Right cardiac atrium (tissue), 5 donors: Measurements from ENCODE around the gene ENDOU. TPM values are rescaled to one million over a fixed set of nuclear protein-coding genes. Genes with fewer than 3 reads are reported as not detected.

Experiments used
- ATAC-seq, 2 donors: fragments of 200-7000 bp; cut with Tn5 transposase; one replicate each; pipeline versions ENCODE4 v1.8.0 to v1.9.1; 2020; ENCODE audit warnings: moderate library complexity in 2 of 2, mild to moderate bottlenecking in 1 of 2
- DNase-seq, 3 donors: peaks; one replicate each; pipeline ENCODE4 v3.0.0-alpha.2; 2020
- H3K27ac ChIP-seq: one replicate; pipeline ENCODE4 v1.5.1; 2013; ENCODE audit warnings: mild to moderate bottlenecking, low read length, control low read depth, moderate library complexity
- H3K27me3 ChIP-seq: one replicate; pipeline ENCODE4 v1.6.1; 2013; ENCODE audit not compliant: control insufficient read depth, insufficient read depth
- H3K4me1 ChIP-seq: one replicate; pipeline ENCODE4 v1.6.1; 2013; ENCODE audit warnings: low read length; ENCODE audit not compliant: control insufficient read depth, insufficient read depth
- H3K4me3 ChIP-seq: one replicate; pipeline ENCODE4 v1.5.1; 2013; ENCODE audit warnings: low read length, control low read depth
- H3K9me3 ChIP-seq: one replicate; pipeline ENCODE4 v1.6.1; 2013; ENCODE audit warnings: low read length; ENCODE audit not compliant: control insufficient read depth
- WGBS: extraction: QIAGEN DNeasy Blood & Tissue Kit; methylation state at CpG from one replicate; pipeline ENCODE4 v1.1.7; 2013; 5-methylcytosine and 5-hydroxymethylcytosine counted together
- intact Hi-C, 4 donors: fragments of 100-400 bp; cut with DNase I; formaldehyde crosslinking; loops; one replicate each; pipeline versions ENCODE4 v1.11.0 to v1.14.0; 2022 to 2023
- polyA plus RNA-seq: library from polyadenylated mRNA; stranded (reverse); fragments of 200-250 nt; gene quantifications from one replicate; pipeline ENCODE4 v1.2.3, GENCODE V29; 2013
- total RNA-seq, 4 donors: library from RNA; stranded (reverse); fragmentation: NEBNext Ultra II Directional; extraction: Animal tissue kit (Norgen Biotek cat#: 25700); gene quantifications; one replicate each; pipeline ENCODE4 v1.2.1, GENCODE V29; 2021
- donor health status: healthy with polysubstance abuse.
- donor health status: DM: no; HTN: yes; CAD: no.
- donor health status: DM: no; HTN: no; CAD: no.
- donor health status: DM: no; HTN: yes; CAD: no; lungs with severe emphysema.
- donor health status: DM: yes; HTN: yes; CAD: no.

ENDOU gene
- total and polyA plus RNA-seq, 5 donors, result 0.28 to 0.86 (median 0.45) TPM

DNA sequence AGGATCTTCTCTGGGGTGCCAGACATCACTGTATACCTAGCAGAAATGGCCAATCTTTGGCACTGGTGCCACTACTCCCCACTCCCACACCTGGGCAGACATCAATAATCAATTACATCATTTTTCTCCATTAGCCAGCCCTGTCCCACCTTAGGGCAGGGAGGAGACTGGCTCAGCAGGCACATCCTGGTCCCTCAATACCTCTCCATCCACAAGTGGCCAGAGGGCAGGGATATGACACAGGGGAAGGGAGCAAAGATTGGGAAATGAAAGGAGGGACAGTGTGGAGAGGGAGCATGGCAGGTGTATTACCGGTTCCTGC lies 23.2 kb upstream of the ENDOU start:
- Histone ChIP-seq H3K9me3 (no peaks in the 10 kb centered on the region), H3K27ac (no peak overlapping the region), H3K27me3 (no peaks in the 10 kb centered on the region), H3K4me3 (no peak overlapping the region), H3K4me1 (peaks cover 10% of the 10 kb centered on the region)
- ATAC-seq (no peak), DNase-seq (no peak)
- intact Hi-C loops, result no loop called here
- 94% methylated on average over 1 of the region's 1 CpG for WGBS

DNA sequence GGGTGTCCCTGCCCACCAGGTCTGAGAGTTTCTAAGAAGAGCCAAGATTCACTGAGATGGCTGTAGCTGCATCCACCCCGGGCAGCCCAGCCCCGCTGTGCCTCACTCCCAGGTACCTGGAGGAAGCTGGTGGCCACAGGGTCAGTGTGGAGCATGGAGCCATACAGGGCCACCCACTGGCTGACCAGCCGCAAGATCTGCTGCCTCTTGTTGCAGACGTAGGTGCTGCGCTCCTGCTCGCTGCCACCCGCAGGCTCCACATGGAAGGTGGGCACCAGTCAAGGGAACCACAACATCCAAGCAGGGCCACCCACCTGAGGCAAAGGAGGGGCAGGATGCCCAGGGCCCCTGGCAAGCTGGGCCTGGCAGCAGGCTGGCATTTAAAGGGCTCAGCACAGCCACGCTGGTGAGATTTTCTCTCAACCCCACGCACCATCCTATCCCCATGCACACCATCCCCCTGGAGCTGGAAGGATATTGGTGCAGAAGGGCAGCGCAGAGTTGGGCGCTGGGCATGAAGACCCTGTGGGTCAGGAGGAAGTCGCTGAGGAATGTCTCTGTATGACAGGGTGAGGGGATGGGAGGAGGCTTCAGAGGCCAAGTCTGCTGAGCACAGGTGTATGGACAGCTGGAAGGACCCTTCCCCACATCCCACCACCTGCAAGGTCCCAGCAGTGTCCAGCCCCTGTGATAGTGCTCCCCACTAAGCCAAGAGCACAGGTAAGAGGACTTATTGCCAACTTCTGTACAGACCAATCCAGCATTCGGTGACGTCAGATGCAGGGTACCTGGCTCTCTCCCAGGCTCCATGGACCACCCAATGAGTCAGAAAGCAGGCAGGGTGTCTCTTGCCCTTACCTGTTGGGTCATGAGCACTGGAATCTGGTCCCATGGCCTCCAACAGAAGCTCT lies 22.6 kb upstream of the ENDOU start:
- ATAC-seq (no peak), DNase-seq (no peak)
- WGBS, result 94% methylated on average over 14 of the region's 14 CpGs
- Histone ChIP-seq H3K27ac (no peak overlapping the region), H3K9me3 (no peaks in the 10 kb centered on the region), H3K27me3 (no peaks in the 10 kb centered on the region), H3K4me1 (peaks cover 7% of the 10 kb centered on the region), H3K4me3 (no peak overlapping the region)
- intact Hi-C loops, result no loop called here

DNA sequence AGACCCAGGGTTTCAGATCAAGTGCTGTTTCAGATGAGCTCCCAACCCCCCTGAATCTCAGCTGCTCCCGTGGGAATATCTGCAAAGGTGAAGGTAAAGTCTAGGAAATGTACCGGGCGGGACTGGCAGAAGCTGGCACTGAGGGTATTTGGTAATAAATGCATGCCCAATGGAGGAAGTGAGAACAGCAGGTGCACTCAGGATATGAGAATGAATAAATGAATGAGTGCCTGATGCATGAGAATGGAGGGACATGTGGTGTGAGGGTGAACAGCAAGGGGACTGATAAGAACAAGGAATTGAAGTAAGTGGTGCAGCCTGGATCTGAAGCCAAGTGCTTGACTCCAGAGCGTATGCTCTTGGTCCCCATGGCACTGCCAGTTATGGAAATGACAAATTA lies 21.8 kb upstream of the ENDOU start:
- Histone ChIP-seq H3K27ac (no peak overlapping the region), H3K27me3 (no peaks in the 10 kb centered on the region), H3K9me3 (no peaks in the 10 kb centered on the region), H3K4me3 (no peak overlapping the region), H3K4me1 (peaks cover 2% of the 10 kb centered on the region)
- no peak for DNase-seq
- ATAC-seq, result no peak
- intact Hi-C loops, result no loop called here
- 79% methylated on average over 4 of the region's 4 CpGs for WGBS

DNA sequence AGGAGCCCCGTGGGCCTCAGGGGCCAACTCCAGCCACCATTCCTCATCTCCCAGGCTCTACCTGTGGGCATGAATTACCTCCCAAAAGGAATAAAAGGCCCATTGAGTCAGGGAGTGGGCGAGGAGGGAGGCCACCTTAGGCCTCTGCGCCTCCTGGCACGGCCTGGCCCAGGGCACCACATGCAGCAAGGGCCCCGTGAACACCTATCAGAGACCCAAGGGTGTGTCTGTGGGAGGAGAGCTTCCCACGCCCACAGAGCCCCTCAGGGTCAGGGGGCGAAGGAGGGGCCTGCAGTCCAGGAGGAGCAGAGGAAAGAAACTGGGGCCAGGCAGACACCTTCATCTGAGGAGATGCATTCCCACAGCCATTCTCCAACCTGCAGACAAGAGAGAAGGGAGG lies 21.2 kb upstream of the ENDOU start:
- H3K4me3 ChIP-seq, result no peak overlapping the region
- no peak overlapping the region for H3K27ac ChIP-seq
- intact Hi-C loops, result no loop called here
- WGBS, result 87% methylated on average over 7 of the region's 7 CpGs
- DNase-seq (no peak), ATAC-seq (no peak)
- peaks cover under 1% of the 10 kb centered on the region for H3K4me1 ChIP-seq
- H3K9me3 ChIP-seq, result no peaks in the 10 kb centered on the region
- H3K27me3 ChIP-seq, result no peaks in the 10 kb centered on the region

DNA sequence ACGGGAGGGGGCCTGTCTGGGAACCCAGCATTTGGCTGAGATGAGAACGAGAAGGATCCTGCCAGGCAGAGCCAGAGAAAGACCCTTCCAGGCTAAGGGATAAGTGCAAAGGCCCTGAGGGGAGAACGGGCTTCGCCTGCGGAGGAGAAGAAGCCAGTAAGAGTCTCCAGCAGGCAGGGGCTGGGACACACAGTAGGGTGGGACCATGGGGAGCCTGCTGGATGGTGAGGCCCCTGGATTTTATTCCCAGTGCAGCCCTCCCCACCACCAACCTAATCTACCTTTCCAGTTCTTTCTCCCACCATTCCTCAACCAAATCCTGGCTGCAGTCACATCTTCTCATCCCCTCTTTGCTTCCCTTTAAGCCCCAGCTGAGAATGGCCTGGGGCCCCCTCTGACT lies 20.8 kb upstream of the ENDOU start:
- Histone ChIP-seq H3K9me3 (no peaks in the 10 kb centered on the region), H3K27me3 (no peaks in the 10 kb centered on the region), H3K4me1 (peaks cover 5% of the 10 kb centered on the region), H3K27ac (no peak overlapping the region), H3K4me3 (no peak overlapping the region)
- intact Hi-C loops, result no loop called here
- DNase-seq (no peak), ATAC-seq (no peak)
- 83% methylated on average over 5 of the region's 5 CpGs for WGBS

DNA sequence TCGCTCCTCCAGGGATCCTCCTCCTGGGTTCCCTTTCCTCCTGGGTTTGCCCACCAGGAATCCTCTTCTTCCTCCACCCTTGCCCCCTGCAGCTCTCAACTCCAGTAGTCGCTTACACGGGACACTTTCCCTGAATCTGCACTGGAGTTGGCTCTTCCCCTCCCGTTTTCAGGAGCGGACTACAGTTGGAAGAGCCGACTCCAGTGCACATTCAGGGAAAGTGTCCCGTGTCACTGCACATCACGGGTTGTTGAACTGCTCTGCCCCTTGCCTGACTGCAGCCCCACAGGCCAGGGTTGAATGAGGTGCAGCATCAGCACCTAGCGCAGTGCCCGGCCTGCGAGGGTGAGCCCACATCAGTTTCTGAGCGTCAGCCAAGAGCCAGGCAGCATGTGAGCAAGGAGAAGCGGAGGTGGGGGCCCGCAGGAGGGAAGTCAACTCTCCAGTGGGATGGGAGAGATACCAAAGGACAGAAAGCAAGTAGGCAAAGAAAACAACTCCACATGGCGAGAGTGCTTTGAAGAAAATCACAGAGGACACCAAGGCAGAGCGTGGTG lies 20.3 kb upstream of the ENDOU start:
- WGBS, result 60% methylated on average over 16 of the region's 16 CpGs
- DNase-seq, result peak in 1 of 3 donors; percentile 72
- ATAC-seq, result peak in 1 of 2 donors; percentile 23
- no peaks in the 10 kb centered on the region for H3K27me3 ChIP-seq
- no peak overlapping the region for H3K27ac ChIP-seq
- no peak overlapping the region for H3K4me3 ChIP-seq
- intact Hi-C loops, result no loop called here
- H3K9me3 ChIP-seq, result no peaks in the 10 kb centered on the region
- peaks cover 10% of the 10 kb centered on the region for H3K4me1 ChIP-seq

DNA sequence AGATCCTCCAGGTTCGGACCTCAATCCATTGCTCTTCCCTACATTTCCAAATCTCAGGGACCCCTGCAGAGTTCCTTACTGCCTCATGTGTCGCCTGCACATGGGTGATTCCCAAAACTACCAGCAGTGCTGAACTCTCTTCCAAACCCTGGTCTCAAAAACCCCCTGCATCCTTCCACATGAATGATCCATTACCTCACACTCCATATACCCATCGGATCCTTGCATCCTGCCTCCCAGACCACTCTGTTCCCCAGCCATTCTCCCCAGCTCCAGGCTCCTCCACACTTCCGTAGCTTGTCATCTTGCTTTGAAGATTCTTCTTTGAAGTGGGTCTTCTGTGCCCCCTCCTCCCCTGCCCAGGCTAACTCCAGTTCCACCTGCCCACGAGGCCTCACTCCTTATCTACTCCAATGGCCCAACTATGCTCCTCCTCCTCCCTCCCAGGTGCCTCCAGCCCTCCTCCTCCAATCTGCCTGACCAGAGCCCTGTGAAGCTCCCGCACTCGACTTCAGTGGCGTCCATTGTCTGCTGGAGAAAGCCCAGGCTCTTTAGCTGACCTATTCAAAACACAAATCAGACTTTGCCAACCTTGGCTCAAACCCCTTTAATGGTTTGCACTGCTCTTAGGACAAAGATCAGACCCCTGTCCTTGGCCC lies 19.6 kb upstream of the ENDOU start:
- no peak overlapping the region for H3K27ac ChIP-seq
- ATAC-seq, result no peak
- WGBS, result 72% methylated on average over 8 of the region's 8 CpGs
- peaks cover 10% of the 10 kb centered on the region for H3K4me1 ChIP-seq
- H3K9me3 ChIP-seq, result no peaks in the 10 kb centered on the region
- no peak overlapping the region for H3K4me3 ChIP-seq
- H3K27me3 ChIP-seq, result no peaks in the 10 kb centered on the region
- intact Hi-C loops, result no loop called here
- no peak for DNase-seq

DNA sequence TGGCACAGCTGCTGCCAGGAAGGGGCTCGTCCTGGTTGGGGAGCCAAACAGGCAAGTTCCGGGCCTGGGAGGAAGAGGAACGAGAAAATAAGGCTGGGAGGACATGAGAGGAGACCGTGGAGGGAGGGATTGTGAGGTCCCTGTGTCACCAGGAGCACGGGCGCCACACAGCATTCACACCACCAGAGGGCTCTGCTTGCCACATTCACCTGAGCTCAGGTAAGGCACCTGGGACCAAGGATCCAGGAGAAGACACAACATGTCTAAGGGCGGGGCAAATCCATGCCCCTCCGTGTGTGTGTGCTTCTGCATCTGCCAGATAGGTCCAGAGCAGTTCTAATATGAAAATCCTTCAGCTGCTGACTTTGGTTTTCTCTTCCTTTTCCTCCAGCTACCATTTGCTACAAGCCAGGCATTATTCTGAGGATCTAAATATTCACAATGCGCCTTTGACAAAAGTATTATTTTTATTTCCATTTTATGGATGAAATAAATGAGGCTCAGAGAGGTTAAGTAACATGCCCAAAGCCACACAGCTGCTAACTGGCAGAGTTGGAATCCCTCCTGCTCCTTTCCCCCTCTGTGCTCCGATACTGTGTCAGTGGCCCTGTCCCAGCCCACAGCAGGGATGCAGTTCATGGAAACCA lies 18.8 kb upstream of the ENDOU start:
- DNase-seq (no peak), ATAC-seq (no peak)
- WGBS, result 67% methylated on average over 10 of the region's 10 CpGs
- Histone ChIP-seq H3K4me1 (peaks cover 14% of the 10 kb centered on the region), H3K9me3 (no peaks in the 10 kb centered on the region), H3K27ac (no peak overlapping the region), H3K27me3 (no peaks in the 10 kb centered on the region), H3K4me3 (no peak overlapping the region)
- intact Hi-C loops, result no loop called here

DNA sequence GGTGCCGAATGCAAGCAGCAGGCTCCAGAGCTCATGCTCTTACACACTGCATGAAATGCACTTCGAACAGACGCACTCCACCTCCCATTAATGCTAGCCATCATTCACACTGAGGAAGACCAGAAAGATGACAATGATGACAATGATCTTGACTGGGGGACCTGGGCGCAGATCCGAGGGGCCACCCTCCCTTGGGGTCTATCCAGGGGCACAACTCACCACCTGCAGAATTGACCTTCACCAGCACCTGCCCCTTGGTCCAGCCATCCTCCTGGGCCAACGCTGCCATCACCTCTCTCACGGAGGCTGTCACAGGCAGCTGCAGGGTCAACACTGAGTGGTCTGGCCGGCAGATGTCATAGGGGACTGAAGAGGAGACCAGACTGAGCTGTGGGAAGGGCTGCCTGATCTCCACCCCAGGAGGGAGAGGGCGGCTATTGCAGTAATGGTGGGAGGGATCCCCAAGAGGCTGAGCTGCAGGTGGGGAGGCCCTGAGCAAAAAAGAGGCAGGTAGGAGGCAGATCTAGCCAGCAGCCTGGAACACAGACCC lies 18.1 kb upstream of the ENDOU start:
- intact Hi-C loops, result no loop called here
- no peak overlapping the region for H3K27ac ChIP-seq
- H3K4me1 ChIP-seq, result peaks cover 14% of the 10 kb centered on the region
- DNase-seq, result no peak
- H3K27me3 ChIP-seq, result no peaks in the 10 kb centered on the region
- H3K9me3 ChIP-seq, result no peaks in the 10 kb centered on the region
- no peak for ATAC-seq
- no peak overlapping the region for H3K4me3 ChIP-seq
- WGBS, result 87% methylated on average over 9 of the region's 9 CpGs

DNA sequence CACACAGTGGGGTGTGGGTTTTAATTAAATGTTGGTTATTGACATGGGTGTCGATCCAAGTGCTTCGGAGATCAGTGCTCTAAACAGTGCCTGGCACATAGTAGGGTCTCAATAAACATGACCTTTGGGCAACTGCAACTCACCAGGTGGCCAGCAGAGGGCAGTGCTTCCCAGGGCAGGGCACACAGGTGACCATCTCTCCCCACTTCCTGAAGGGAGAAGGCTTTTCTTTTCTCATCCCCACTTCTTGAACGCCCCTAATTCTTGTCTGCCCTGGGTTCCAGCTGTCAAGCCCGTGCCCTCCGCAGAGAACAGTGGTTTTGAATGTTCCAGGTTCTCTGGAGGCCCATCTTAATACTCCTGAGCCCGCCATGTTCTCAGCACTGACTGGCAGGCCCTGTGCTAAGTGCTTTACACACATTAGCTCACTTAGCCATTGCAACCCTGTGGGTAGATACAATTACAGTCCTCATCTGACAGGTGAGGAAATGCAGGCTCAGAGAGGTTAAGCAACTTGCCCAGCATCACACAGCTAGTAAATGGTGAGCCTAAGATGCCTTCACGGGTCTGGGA lies 17.0 kb upstream of the ENDOU start:
- DNase-seq (peak in 1 of 3 donors; percentile 75), ATAC-seq (no peak)
- Histone ChIP-seq H3K4me1 (peaks cover 21% of the 10 kb centered on the region), H3K27me3 (no peaks in the 10 kb centered on the region), H3K9me3 (no peaks in the 10 kb centered on the region), H3K4me3 (no peak overlapping the region), H3K27ac (no peak overlapping the region)
- 81% methylated on average over 7 of the region's 7 CpGs for WGBS
- intact Hi-C loops, result no loop called here
